NCI-H1105 (cell line): ENCODE measurements around the gene USP3.
"Not testable (repeated sequence)": the region's sequence is repeated elsewhere in the genome, so short reads cannot be mapped to it uniquely, and the experiment has no call there.

ENCODE experiments used
- DNase-seq: peaks from one replicate; lab custom pipeline; 2025; lab: John Stamatoyannopoulos, UW

Gene USP3

GRCh38 chr15:63476229-63476632 lies 28.2 kb upstream of the USP3 start:
- no peak for DNase-seq

- DNase-seq = no peak
Observed at GRCh38 chr15:63478243-63478642, 26.1 kb upstream of the USP3 start.

GRCh38 chr15:63480441-63480821 lies 24.0 kb upstream of the USP3 start:
- DNase-seq = no peak

- DNase-seq = no peak
Observed at GRCh38 chr15:63481105-63481810, 23.1 kb upstream of the USP3 start.

- no peak for DNase-seq
Observed at GRCh38 chr15:63482874-63483323, 21.5 kb upstream of the USP3 start.

- DNase-seq = no peak
Observed at GRCh38 chr15:63483521-63484371, 20.6 kb upstream of the USP3 start.

GRCh38 chr15:63484433-63485186 lies 19.8 kb upstream of the USP3 start:
- DNase-seq = no peak

GRCh38 chr15:63487076-63487757 lies 17.2 kb upstream of the USP3 start:
- DNase-seq = no peak

- not testable (repeated sequence) for DNase-seq
Observed at GRCh38 chr15:63487758-63488397, 16.5 kb upstream of the USP3 start.

- DNase-seq = no peak
Observed at GRCh38 chr15:63488398-63488960, 15.9 kb upstream of the USP3 start.

- DNase-seq = no peak
Observed at GRCh38 chr15:63489352-63489751, 15.0 kb upstream of the USP3 start.

- no peak for DNase-seq
Observed at GRCh38 chr15:63490345-63491034, 13.9 kb upstream of the USP3 start.

GRCh38 chr15:63491116-63491827 lies 13.1 kb upstream of the USP3 start:
- no peak for DNase-seq

GRCh38 chr15:63491979-63492378 lies 12.4 kb upstream of the USP3 start:
- DNase-seq = no peak

- DNase-seq = no peak
Observed at GRCh38 chr15:63492541-63493077, 11.8 kb upstream of the USP3 start.

- no peak for DNase-seq
Observed at GRCh38 chr15:63493436-63493835, 11.0 kb upstream of the USP3 start.

GRCh38 chr15:63494408-63494807 lies 10.0 kb upstream of the USP3 start:
- no peak for DNase-seq

GRCh38 chr15:63495343-63495742 lies 9.1 kb upstream of the USP3 start:
- DNase-seq = no peak

GRCh38 chr15:63495780-63496488 lies 8.5 kb upstream of the USP3 start:
- no peak for DNase-seq
